Measurements from ENCODE around the gene LILRA6. TPM values are rescaled to one million over a fixed set of nuclear protein-coding genes. Genes with fewer than 3 reads are reported as not detected.

The LILRA6 gene
- total and polyA plus RNA-seq, 2 of the 13 experiments (the other 11 are each of a cell fraction or from before 2014, with no cell fraction given): not detected

- no peak for TF ChIP-seq BORCS8-MEF2B (CRISPR knock-in tag; IDR thresholded peaks at IDR 0.05)
- 0 out of 2 replicates have a peak, but pooled peaks have one; percentile 36 for TF ChIP-seq REL (CRISPR knock-in tag; conservative IDR thresholded peaks at IDR 0.05)
- TF ChIP-seq ZNF354B (CRISPR knock-in tag; IDR thresholded peaks at IDR 0.05): no peak
- no peak for TF ChIP-seq ZNF367 (CRISPR knock-in tag; IDR thresholded peaks at IDR 0.05; ENCODE audit: borderline replicate concordance)
- TF ChIP-seq HIVEP1 (CRISPR knock-in tag; IDR thresholded peaks at IDR 0.05): 0 out of 2 replicates have a peak, but pooled peaks have one; percentile 56
- TF ChIP-seq MED1 (CRISPR knock-in tag; IDR thresholded peaks at IDR 0.05): no peak
- no peak for TF ChIP-seq ZNF546 (CRISPR knock-in tag; conservative IDR thresholded peaks at IDR 0.05)
- no peak for TF ChIP-seq SRF (IDR thresholded peaks at IDR 0.05; ENCODE audit: low read depth, low read length)
- TF ChIP-seq AGO2 (optimal IDR thresholded peaks at IDR 0.05; ENCODE audit: low read depth, low read length): no peak
- 0 out of 2 replicates have a peak, but pooled peaks have one; percentile 9 for TF ChIP-seq MXD4 (CRISPR knock-in tag; IDR thresholded peaks at IDR 0.05)
- TF ChIP-seq MAF1 (CRISPR knock-in tag; IDR thresholded peaks at IDR 0.05; ENCODE audit: borderline replicate concordance): no peak
- TF ChIP-seq ISL2 (CRISPR knock-in tag; IDR thresholded peaks at IDR 0.05): no peak
- TF ChIP-seq ZNF44 (CRISPR knock-in tag; IDR thresholded peaks at IDR 0.05): no peak
- TF ChIP-seq ATF7 (IDR thresholded peaks at IDR 0.05): no peak
- no peak for TF ChIP-seq ATF7 (CRISPR knock-in tag; IDR thresholded peaks at IDR 0.05)
- TF ChIP-seq ZUFSP (CRISPR knock-in tag; IDR thresholded peaks at IDR 0.05; ENCODE audit: borderline replicate concordance): no peak
- TF ChIP-seq ZFP36L2 (CRISPR knock-in tag; IDR thresholded peaks at IDR 0.05): no peak
- no peak for TF ChIP-seq ZBTB49 (CRISPR knock-in tag; IDR thresholded peaks at IDR 0.05; ENCODE audit: borderline replicate concordance)
- no peak for TF ChIP-seq TEAD2 (CRISPR knock-in tag; IDR thresholded peaks at IDR 0.05)
- 0 out of 2 replicates have a peak, but pooled peaks have one; percentile 54 for TF ChIP-seq PCBP1 (IDR thresholded peaks at IDR 0.05; ENCODE audit: borderline replicate concordance, low read depth, low read length)
- TF ChIP-seq ZNF660 (CRISPR knock-in tag; IDR thresholded peaks at IDR 0.05; ENCODE audit: borderline replicate concordance, low read depth): no peak
- TF ChIP-seq ZNF800 (CRISPR knock-in tag; IDR thresholded peaks at IDR 0.05): no peak
- no peak for TF ChIP-seq ZNF782 (CRISPR knock-in tag; IDR thresholded peaks at IDR 0.05; ENCODE audit: borderline replicate concordance)
- TF ChIP-seq ZNF616 (CRISPR knock-in tag; IDR thresholded peaks at IDR 0.05; ENCODE audit: low read depth): 0 out of 2 replicates have a peak, but pooled peaks have one; percentile 3
- no peak for TF ChIP-seq KMT2B (CRISPR knock-in tag; IDR thresholded peaks at IDR 0.05)
- TF ChIP-seq PITX1 (CRISPR knock-in tag; IDR thresholded peaks at IDR 0.05): no peak
- TF ChIP-seq PRMT3 (CRISPR knock-in tag; IDR thresholded peaks at IDR 0.05; ENCODE audit: borderline replicate concordance, low read depth): no peak
Observed at GRCh38 chr19:54190503-54191010, 52.0 kb downstream of the LILRA6 start (continued).

Measured in HepG2 (cell line).